Measurements from ENCODE around the gene NCKAP5L. TPM values are rescaled to one million over a fixed set of nuclear protein-coding genes. Genes with fewer than 3 reads are reported as not detected.
A peak's percentile ranks its signal among the peaks of the same experiment; 100 is the strongest.

The NCKAP5L gene
- total and polyA plus RNA-seq, 9 of the 15 experiments (the other 6 are each of a cell fraction or from before 2014, with no cell fraction given), result 0.01 to 14.4 (median 3.7) TPM

- in situ Hi-C loops (cut with MboI) (no loop called here), intact Hi-C loops (cut with micrococcal nuclease) (no loop called here)
- CTCF ChIA-PET (ENCODE audit: low intra/inter-chr PET ratio), result no interaction called here
- Histone ChIP-seq H3K4me1 (replicated peaks in 1 of 2; ENCODE audit: control insufficient read depth in 2 of 2, insufficient read depth in 2 of 2, low read length in 2 of 2) (peaks cover 7 to 13% of the 10 kb centered on the region in 2 experiments; a peak in 4 of 5 replicates), H2AFZ (ENCODE audit: low read depth, low read length) (peak overlapping the region; percentile 66; the same call in 1 of the 2 replicates), H3K9ac (ENCODE audit: insufficient read depth in 1 of 2, low read depth in 2 of 2, low read length in 2 of 2) (no peak overlapping the region), H3K4me2 (ENCODE audit: insufficient read depth, low read length) (peak overlapping the region; percentile 38; the same call in 1 of the 2 replicates), H3K4me3 (no peak overlapping the region), H3K36me3 (ENCODE audit: control insufficient read depth, insufficient read depth, low read length) (no peaks in the 10 kb centered on the region), H3K27ac (ENCODE audit: extremely low read depth, low read depth, low read length) (no peak overlapping the region; the same call in 2 of the 3 replicates), H3K27me3 (ENCODE audit: control insufficient read depth in 2 of 2, insufficient read depth in 2 of 2, low read length in 2 of 2) (no peaks in the 10 kb centered on the region), H3K9me1 (ENCODE audit: control insufficient read depth, insufficient read depth, low read length) (no peaks in the 10 kb centered on the region), H3K9me3 (replicated peaks; ENCODE audit: control insufficient read depth, insufficient read depth, low read depth, low read length) (no peaks in the 10 kb centered on the region), H3K79me2 (ENCODE audit: control insufficient read depth, insufficient read depth, low read length) (no peaks in the 10 kb centered on the region), H4K20me1 (replicated peaks; ENCODE audit: control insufficient read depth, insufficient read depth, low read length) (no peaks in the 10 kb centered on the region)
- peak in 2 of 4 experiments; percentile 7 to 23 for DNase-seq (ENCODE audit: extremely low read depth in 1 of 4, low spot score in 3 of 4)
- POLR2A ChIA-PET, result interaction anchor here (0.6 to 1.3 kb wide), 5 partner anchors 16 to 44 kb away, joined by 3 to 5 read pairs (median 3); partner anchors contain the start of gene TMBIM6
- 39% methylated on average over 4 of the region's 4 CpGs for WGBS (ENCODE audit: insufficient coverage, low coverage, missing lambda C conversion rate)
- ATAC-seq, result peak; percentile 57
- no TSS peak for BruUV-seq (replicated peaks)
- FAIRE-seq, result no peak
- TF ChIP-seq JUND (IDR thresholded peaks at IDR 0.05; ENCODE audit: borderline replicate concordance, low read depth, low read length), result no peak
- peak; percentile 19; the same call in 1 of the 3 replicates for TF ChIP-seq JUND (tag; IDR thresholded peaks at IDR 0.05; ENCODE audit: borderline replicate concordance, low read depth, low read length)
- TF ChIP-seq KLF16 (IDR thresholded peaks at IDR 0.05), result no peak
- no peak for TF ChIP-seq ZNF197 (CRISPR knock-in tag; IDR thresholded peaks at IDR 0.05; ENCODE audit: low read depth)
- TF ChIP-seq RBM25 (IDR thresholded peaks at IDR 0.05; ENCODE audit: low read depth, low read length, severe bottlenecking), result peak; percentile 55
- TF ChIP-seq ZNF174 (CRISPR knock-in tag; IDR thresholded peaks at IDR 0.05), result no peak
- peak; percentile 72 for TF ChIP-seq MAFK (IDR thresholded peaks at IDR 0.05; ENCODE audit: low read length)
- TF ChIP-seq MAFG (tag; conservative IDR thresholded peaks at IDR 0.05), result peak; percentile 96
- TF ChIP-seq PHTF2 (CRISPR knock-in tag; IDR thresholded peaks at IDR 0.05), result no peak
- TF ChIP-seq, protein P1, sequence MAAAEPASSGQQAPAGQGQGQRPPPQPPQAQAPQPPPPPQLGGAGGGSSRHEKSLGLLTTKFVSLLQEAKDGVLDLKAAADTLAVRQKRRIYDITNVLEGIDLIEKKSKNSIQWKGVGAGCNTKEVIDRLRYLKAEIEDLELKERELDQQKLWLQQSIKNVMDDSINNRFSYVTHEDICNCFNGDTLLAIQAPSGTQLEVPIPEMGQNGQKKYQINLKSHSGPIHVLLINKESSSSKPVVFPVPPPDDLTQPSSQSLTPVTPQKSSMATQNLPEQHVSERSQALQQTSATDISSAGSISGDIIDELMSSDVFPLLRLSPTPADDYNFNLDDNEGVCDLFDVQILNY (CRISPR knock-in tag; IDR thresholded peaks at IDR 0.05), result no peak
- TF ChIP-seq ZNF121 (CRISPR knock-in tag; conservative IDR thresholded peaks at IDR 0.05), result peak; percentile 97
- 0 out of 2 replicates have a peak, but pooled peaks have one; percentile 14 for TF ChIP-seq ARID1B (IDR thresholded peaks at IDR 0.05)
- no peak for TF ChIP-seq BCL6 (CRISPR knock-in tag; IDR thresholded peaks at IDR 0.05)
- TF ChIP-seq CEBPG (CRISPR knock-in tag; IDR thresholded peaks at IDR 0.05), result 0 out of 2 replicates have a peak, but pooled peaks have one; percentile 46
- no peak for TF ChIP-seq CEBPG (tag; conservative IDR thresholded peaks at IDR 0.05 in 1 of 2, IDR thresholded peaks at IDR 0.05 in 1 of 2)
- TF ChIP-seq FOSL1 (tag; conservative IDR thresholded peaks at IDR 0.05), result peak; percentile 56
- TF ChIP-seq ZNF316 (IDR thresholded peaks at IDR 0.05), result peak; percentile 93
- no peak for TF ChIP-seq ZKSCAN1 (IDR thresholded peaks at IDR 0.05; ENCODE audit: low read depth, low read length)
- no peak for TF ChIP-seq TFAP4 (CRISPR knock-in tag; IDR thresholded peaks at IDR 0.05; ENCODE audit: borderline replicate concordance)
- 0 out of 2 replicates have a peak, but pooled peaks have one; percentile 28 for TF ChIP-seq RFX1 (IDR thresholded peaks at IDR 0.05)
- TF ChIP-seq NFE2L1 (tag; IDR thresholded peaks at IDR 0.05; ENCODE audit: borderline replicate concordance, low read depth), result peak; percentile 92
- 0 out of 2 replicates have a peak, but pooled peaks have one; percentile 23 for TF ChIP-seq ADNP (tag; IDR thresholded peaks at IDR 0.05)
- no peak for TF ChIP-seq TEAD2 (tag; IDR thresholded peaks at IDR 0.05)
Observed at GRCh38 chr12:49784756-49785409, 43.3 kb downstream of the NCKAP5L start.

Data from K562 (cell line).